ENCODE measurements around the gene SLC2A14.

- TF ChIP-seq POLR2A (IDR thresholded peaks at IDR 0.05; ENCODE audit: low read depth, low read length) (no peak), SPI1 (IDR thresholded peaks at IDR 0.05; ENCODE audit: low read depth, low read length) (no peak), POLR2AphosphoS5 (IDR thresholded peaks at IDR 0.05; ENCODE audit: low read depth, low read length) (no peak), TAF1 (IDR thresholded peaks at IDR 0.05; ENCODE audit: low read depth, low read length) (no peak), POU2F2 (IDR thresholded peaks at IDR 0.05; ENCODE audit: low read depth, low read length) (no peak), PAX5 (IDR thresholded peaks at IDR 0.05; ENCODE audit: insufficient read depth, low read length, severe bottlenecking) (no peak)
Measured at GRCh38 chr12:7801460-7801859, 71.3 kb downstream of the SLC2A14 start.
